GM21360 (cell line): ENCODE data around the gene ADAMTSL1.
"Not testable (repeated sequence)": the region's sequence is repeated elsewhere in the genome, so short reads cannot be mapped to it uniquely, and the experiment has no call there.

Experiments
- ATAC-seq: cut with Tn5 transposase; IDR thresholded peaks from one replicate; pipeline ENCODE4 v1.9.1; 2021; ENCODE audit warnings: mild to moderate bottlenecking, moderate library complexity; ENCODE audit not compliant: unreplicated experiment

ADAMTSL1 gene

DNA sequence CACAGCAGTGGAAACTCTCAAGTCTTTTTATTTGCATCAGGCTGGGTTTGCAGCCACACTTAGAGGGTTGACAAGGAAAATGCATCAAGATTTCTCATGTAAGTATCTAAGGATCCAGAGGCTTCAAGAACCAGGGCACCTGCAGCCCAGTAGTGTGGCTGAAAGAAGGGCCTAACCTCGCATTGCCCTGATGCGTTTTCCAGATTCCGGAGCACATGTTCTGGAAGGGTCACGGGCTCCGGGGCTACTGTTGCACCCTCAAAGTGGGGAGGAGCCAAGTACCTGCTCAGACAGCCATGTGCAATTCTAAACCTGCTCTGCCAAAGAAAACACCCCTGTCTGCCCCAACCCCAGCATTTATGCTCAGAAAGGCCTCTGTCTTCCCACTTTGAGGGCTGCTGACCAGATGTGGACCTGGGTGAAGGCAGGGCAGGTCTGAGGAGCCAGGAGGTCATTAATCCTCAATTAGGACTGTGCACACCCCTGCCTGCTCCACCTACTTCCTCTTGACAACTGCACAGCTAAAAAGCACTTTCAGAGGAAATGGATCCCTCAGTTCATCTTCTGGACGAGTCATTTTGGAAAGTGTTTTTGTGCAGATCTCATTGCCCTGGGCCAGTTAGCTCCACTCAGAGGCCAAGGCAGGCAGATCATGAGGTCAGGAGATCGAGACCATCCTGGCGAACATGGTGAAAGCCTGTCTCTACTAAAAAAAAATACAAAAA lies 448.4 kb downstream of the ADAMTSL1 start:
- ATAC-seq, result no peak

DNA sequence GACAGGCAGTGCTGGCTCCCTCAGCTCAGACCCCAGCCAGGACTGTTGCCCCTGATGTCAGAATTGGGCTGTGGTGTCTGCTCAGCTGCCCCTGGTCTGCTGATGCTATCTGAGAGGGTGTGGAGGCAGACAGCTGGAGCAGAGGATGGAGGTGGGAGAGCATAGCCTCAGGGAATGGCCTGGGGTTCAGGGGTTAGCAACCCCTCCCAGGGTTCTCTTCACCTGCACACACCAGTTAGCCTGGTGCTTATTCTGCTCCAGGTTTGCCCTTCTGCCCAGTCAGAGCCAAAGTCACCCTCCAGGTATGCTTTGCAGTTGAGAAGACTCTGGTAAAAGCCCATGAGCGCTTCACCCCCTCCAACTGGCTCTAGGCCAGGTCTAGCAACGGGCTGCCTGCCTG lies 449.2 kb downstream of the ADAMTSL1 start:
- no peak for ATAC-seq

DNA sequence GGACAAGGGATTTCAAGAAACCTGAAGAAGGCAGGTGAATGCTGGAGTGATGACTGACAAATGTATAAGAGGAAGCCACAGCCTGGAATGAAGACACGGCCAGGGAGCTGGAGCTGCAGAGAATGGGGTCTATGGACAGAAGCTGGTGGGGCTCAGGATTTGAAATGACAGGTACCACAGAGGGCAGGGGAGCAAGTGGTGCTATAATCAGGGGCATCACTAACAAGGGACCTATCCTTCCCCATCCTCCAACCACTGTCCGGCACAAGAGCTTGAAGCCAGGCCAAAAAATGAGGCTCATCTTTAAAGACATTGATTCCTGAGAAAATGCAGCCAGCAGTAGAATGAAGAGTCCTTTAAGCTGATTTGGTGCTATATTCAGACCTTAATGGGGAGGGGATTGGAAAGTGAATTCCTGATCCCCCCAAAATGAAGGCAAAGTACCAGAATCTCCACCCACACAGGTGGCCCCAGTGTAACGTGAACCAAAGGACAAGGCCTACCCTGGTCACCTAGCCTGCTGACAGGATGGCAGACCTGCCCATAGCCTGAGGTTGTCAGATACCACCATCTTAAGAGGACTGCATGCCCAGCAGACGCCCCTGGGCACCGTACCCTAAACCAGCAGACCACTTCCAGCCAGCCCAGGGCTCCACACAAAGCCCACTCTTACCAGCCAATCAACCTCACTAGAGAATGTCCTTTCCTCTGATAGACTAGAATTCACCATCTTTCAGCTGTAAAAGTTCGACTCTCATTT lies 449.9 kb downstream of the ADAMTSL1 start:
- ATAC-seq, result no peak

DNA sequence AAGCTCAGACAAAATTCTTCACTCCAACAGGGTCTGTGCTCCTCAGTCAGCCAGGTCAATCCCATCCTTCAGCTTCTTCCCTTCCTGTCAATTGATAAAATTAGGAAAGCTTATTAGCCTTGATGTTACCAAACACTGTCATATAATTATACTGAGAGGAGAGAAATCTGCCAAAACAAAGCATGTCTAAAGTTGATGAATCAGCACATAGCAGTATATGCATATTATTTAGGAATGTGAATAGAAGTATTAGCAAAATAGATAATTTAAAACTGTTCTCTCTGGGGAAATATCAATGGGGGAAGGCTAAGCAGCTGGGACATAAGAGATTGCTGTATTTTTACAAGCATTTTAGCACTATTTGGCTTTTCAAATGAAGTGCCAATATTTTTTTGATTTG lies 451.9 kb downstream of the ADAMTSL1 start:
- ATAC-seq, result no peak

DNA sequence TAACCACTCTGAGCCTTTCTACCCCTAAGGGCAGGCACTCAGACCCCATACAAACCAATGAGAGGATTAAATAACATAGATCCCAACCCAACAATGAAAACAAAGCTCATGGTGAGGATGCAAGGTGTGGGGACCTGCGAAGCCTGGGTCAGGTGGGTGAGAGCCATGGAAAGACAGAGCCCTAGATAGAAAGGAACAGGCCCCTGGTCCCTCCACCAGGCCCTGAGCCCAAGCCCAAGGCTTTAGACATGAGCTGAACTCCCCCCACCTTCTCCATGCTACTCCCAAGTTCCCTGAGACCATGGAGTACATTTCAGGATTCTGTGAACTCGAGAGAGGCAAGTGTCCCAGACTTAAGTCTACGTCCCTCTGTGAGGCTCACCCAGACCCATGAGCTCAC lies 452.6 kb downstream of the ADAMTSL1 start:
- ATAC-seq, result no peak

DNA sequence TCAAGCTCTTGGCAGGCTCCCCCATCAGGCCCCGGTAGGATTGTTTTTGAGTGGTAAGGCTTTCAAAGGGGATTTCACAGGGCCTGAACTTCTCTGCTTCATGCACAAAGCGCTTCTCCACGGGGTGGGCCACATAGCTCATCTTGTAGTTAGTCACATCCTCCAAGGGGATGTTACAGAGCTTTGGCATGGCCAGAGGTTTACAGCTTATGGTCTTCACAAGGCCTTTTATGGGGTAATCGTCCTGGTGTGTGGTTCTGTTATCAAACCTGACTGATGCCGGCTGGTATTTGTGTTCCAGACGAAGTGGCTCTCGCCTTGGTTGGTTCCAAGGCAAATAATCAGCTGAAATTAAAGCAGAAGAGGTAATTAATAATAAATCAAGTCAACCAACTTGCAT lies 454.8 kb downstream of the ADAMTSL1 start:
- ATAC-seq, result no peak

DNA sequence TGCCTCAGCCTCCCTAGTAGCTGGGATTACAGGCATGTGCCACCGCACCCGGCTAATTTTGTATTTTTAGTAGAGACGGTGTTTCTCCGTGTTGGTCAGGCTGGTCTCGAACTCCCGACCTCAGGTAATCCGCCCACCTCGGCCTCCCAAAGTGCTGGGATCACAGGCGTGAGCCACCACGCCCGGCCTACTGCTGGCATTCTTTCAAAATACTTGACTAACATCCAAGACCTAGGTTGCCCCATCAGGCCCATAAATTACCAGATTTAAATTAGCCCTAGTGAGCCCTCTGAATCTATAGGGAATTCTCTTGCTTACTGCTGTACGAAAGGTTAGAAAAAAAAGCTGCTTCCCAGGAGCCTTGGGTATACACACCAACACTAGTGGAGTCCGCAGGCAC lies 456.7 kb downstream of the ADAMTSL1 start:
- not testable (repeated sequence) for ATAC-seq

DNA sequence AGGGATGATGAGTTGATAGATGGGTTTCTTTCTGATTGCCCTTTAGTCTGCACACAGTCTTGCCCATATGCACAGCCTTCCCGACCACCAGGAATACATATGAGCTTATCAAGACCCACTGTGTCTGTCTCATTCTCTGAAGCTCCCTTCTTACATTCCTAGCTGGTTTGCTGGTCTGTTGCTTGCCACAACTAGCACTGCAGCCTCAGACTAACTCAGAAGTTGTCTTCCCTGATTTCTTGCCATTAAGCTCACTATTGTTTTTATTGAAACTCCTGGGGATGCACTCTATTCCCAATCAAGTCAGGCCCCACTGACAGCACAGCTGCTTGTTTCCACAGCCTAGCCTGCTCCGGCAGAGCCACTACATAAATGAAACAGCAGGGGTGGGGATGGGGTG lies 461.6 kb downstream of the ADAMTSL1 start:
- ATAC-seq, result no peak

DNA sequence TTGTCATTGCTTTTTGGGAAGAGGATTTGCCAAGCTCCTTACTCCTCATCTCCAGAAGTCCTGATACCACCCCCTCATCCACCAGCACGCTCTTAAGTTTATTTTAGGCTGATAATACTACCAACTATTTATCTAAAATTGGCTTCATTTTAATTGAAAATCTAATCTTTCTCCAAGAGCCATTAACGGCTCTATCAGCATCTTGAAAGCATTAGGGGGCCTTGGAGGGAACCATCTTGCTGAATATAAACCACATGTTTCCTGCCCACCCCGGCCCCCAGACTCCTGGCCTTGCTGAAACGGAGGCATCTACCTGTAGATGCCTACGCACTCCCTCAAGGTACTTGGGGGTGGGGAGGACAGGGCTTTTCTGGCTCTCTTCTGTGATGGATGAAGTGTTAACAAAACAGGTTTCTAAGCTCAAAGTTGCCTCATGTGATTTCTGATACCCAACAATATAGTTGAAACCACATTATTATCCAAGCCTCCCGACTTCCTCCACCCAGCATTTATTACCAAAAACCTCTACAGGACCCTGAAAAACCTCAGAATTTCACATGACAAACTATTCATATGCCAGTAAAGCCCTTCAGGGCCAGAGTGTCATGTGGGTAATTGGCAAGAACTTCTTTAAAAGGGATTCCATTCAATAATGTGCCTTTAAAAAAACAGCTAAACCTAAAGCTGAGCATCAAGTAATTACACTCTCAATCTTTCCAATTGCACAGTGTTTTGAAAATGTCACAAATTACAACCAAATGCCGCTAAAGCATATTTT lies 462.3 kb downstream of the ADAMTSL1 start:
- no peak for ATAC-seq

DNA sequence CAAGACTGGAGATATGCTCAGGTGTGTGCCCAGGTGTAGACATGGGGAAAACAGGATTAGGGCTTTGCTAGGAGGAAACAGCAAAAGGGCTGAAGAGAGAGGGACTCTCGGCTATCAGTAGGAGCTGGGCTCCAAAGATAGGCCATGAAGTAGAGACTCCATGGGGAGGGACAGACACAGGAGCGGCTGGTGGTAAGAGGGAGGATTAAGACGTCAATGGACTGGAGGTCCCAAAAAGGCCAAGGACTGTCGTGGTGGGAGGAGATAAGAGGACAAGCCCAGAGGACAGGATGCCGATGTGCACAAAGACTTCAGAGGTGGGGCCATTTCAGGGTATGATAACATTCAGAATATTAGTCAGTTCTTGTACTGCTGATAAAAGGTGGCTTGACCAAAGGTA lies 466.0 kb downstream of the ADAMTSL1 start:
- no peak for ATAC-seq

DNA sequence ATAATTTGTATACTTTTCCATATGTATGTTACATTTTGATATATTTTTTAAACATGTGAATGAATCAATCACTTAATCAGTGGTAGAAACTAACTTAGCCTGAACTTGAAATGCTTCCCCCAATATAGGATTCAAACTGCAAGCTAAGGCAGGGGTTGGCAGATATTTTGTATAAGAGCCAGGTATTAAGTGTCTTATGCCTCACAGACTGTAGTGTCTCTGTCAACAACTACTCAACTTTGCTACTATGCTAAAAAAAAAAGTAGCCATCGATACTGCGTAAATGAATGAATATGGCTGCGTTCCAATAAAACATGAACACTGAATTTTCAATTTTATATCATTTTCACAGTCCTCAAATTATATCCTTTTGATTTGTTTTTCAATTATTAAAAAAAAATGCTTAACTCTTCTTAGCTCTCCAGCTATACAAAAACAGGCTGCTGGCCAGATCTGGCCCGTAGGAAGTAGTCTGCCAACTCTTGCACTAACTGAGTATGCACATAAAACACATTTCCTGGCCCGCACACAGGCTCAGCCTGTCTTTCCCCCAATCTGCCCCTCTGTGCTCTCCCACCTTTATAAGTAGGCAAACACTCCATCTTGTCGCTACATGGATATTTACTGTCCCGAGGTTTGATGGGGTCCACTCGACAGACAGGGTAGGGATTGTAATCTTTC lies 467.2 kb downstream of the ADAMTSL1 start:
- ATAC-seq, result no peak

DNA sequence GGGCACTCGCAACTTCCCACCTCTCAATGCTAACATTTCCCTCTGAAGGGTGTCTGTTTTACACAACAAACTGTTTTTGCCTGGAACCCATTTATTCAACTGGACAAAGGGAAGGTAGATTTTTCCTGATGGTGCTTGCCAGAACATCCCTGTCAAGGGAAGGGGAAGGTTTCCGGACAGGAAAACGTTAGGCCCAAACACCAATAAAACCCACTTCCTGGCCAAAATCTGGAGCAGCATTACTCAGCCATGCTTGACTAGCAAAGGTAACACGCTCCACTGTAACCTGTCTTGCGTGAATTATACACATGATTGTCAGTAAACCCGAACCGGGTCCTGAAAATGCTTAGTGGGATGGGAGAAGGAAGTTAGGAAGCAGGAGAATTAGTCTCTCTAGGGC lies 468.8 kb downstream of the ADAMTSL1 start:
- ATAC-seq, result no peak

DNA sequence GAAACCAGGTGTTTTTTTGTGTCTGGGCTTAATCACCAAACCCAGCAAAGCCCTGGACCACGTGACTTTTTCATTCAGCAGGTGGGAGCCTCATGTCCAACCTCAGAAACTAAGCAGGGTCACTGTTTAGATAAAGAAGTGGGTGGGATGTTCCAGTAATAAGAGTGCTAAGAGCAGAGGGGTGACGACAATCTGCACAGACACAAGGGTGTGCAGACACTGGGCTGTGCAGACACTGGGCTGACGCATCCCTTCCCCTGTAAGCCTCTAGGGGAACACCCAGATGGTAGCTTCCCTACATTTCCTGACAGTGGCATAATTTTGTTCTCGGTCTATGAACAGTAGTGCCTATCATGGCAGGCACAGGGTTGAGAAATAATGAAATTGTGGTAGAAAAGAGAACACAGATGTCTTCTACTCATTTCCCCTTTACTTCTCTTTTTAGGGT lies 474.0 kb downstream of the ADAMTSL1 start:
- ATAC-seq, result no peak

DNA sequence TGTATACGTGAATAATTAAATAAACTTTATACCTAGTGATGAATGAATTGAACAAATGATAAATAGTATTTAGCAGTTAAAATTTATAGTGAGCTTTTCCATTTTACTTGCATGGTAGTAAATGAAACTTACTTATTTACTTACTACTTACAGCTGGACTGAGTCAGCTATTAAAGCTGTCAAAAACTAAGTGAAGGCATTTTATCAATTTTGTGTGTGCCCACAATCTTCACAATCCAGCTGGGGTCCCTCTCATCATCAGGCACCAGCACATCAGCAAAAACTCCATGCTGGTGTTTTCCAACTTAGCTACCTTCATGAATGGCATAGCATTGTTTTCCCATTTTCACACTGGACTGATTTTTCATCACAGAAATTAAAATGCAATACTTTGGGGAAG lies 478.0 kb downstream of the ADAMTSL1 start:
- no peak for ATAC-seq

DNA sequence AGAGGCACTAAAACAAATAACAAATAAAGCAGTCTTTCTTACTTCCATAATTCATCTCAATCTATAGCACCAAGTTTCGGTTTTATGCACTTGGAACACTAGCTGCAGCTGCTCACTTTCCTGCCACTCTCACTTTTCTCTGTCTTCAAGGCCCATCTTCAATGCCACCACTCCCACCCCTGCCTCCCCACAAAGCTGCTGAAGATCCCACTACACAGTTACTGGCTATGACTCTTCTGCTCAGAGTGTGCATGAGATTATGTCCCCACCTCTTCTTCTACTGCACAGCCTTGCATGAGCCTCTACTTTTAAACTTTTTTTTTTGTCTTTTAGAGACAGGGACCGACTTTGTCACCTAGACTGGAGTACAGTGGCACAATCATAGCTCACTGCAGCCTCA lies 481.7 kb downstream of the ADAMTSL1 start:
- ATAC-seq, result no peak
